ENCODE measurements around the gene PITPNC1. TPM values are rescaled to one million over a fixed set of nuclear protein-coding genes. Genes with fewer than 3 reads are reported as not detected.
"Not testable (repeated sequence)": the region's sequence is repeated elsewhere in the genome, so short reads cannot be mapped to it uniquely, and the experiment has no call there.

Gene PITPNC1
- polyA plus RNA-seq, 10 donors, result 8.9 to 15.8 (median 10.8) TPM

GRCh38 chr17:67484261-67484660 is 107.2 kb downstream of the PITPNC1 start:
- no peak for DNase-seq

- DNase-seq, result no peak
Measured at GRCh38 chr17:67485666-67486065, 108.6 kb downstream of the PITPNC1 start.

GRCh38 chr17:67487506-67487905 is 110.4 kb downstream of the PITPNC1 start:
- no peak for DNase-seq

GRCh38 chr17:67488161-67488560 is 111.1 kb downstream of the PITPNC1 start:
- DNase-seq, result peak in 2 of 3 donors; percentile 35 to 53

GRCh38 chr17:67488768-67489167 is 111.7 kb downstream of the PITPNC1 start:
- DNase-seq, result no peak

GRCh38 chr17:67489273-67489672 is 112.2 kb downstream of the PITPNC1 start:
- no peak for DNase-seq

GRCh38 chr17:67490471-67490870 is 113.4 kb downstream of the PITPNC1 start:
- DNase-seq, result peak in 1 of 3 donors; percentile 24

GRCh38 chr17:67491009-67491680 is 114.1 kb downstream of the PITPNC1 start:
- DNase-seq, result peak; percentile 65 to 84 (median 75)

GRCh38 chr17:67491681-67492024 is 114.6 kb downstream of the PITPNC1 start:
- no peak for DNase-seq

- DNase-seq, result no peak
Measured at GRCh38 chr17:67492251-67492740, 115.2 kb downstream of the PITPNC1 start.

- DNase-seq, result no peak
Measured at GRCh38 chr17:67492824-67493517, 115.9 kb downstream of the PITPNC1 start.

- no peak for DNase-seq
Measured at GRCh38 chr17:67493812-67494211, 116.7 kb downstream of the PITPNC1 start.

- DNase-seq, result not testable (repeated sequence)
Measured at GRCh38 chr17:67495534-67495933, 118.5 kb downstream of the PITPNC1 start.

- DNase-seq, result no peak
Measured at GRCh38 chr17:67496286-67496685, 119.2 kb downstream of the PITPNC1 start.

- DNase-seq, result no peak
Measured at GRCh38 chr17:67499685-67500084, 122.6 kb downstream of the PITPNC1 start.

- no peak for DNase-seq
Measured at GRCh38 chr17:67500261-67500660, 123.2 kb downstream of the PITPNC1 start.

GRCh38 chr17:67500677-67501300 is 123.7 kb downstream of the PITPNC1 start:
- no peak for DNase-seq

GRCh38 chr17:67502151-67502550 is 125.1 kb downstream of the PITPNC1 start:
- no peak for DNase-seq

GRCh38 chr17:67503184-67503583 is 126.1 kb downstream of the PITPNC1 start:
- DNase-seq, result no peak

GRCh38 chr17:67503739-67504138 is 126.7 kb downstream of the PITPNC1 start:
- no peak for DNase-seq

GRCh38 chr17:67504182-67504581 is 127.1 kb downstream of the PITPNC1 start:
- no peak for DNase-seq

GRCh38 chr17:67506966-67507365 is 129.9 kb downstream of the PITPNC1 start:
- DNase-seq, result peak in 1 of 3 donors; percentile 65
